H1 (cell line): ENCODE data around the gene DENND1A. TPM values are rescaled to one million over a fixed set of nuclear protein-coding genes. Genes with fewer than 3 reads are reported as not detected.

Source experiments
- ATF3 ChIP-seq: IDR thresholded peaks from 2 replicates; pipeline ENCODE4 v1.6.1; 2011; ENCODE audit warnings: low read depth, mild to moderate bottlenecking, low read length; ENCODE audit not compliant: insufficient read depth
- BACH1 ChIP-seq: IDR thresholded peaks from 2 replicates; pipeline ENCODE4 v1.6.1; 2012; ENCODE audit warnings: low read length, improper control_type of control experiment
- JUND ChIP-seq: IDR thresholded peaks from 2 replicates; pipeline ENCODE4 v1.6.1; 2011; ENCODE audit warnings: mild to moderate bottlenecking, improper control_type of control experiment, low read length
- SIX5 ChIP-seq: IDR thresholded peaks from 2 replicates; pipeline ENCODE4 v1.6.1; 2011; ENCODE audit warnings: mild to moderate bottlenecking, low read depth, low read length
- TCF12 ChIP-seq: IDR thresholded peaks from 2 replicates; pipeline ENCODE4 v1.6.1; 2011; ENCODE audit warnings: low read depth, mild to moderate bottlenecking, low read length
- polyA plus RNA-seq, 7 experiments: library from polyadenylated mRNA; depleted of rRNA in 3 of 7; stranded (reverse) in 5 of 7; unstranded in 2 of 7; fragments of >200 nt in 5 of 7; fragments of 200-250 nt in 2 of 7; gene quantifications; 1 replicate in 5 of 7; 2 replicates in 1 of 7; 4 replicates in 1 of 7; pipeline versions ENCODE4 v1.2.1 to v1.2.3, GENCODE V29; 2011 to 2013; ENCODE audit warnings: missing spikeins in 2 of 7, mixed read lengths in 2 of 7
- total RNA-seq: library from RNA; stranded (reverse); fragmentation: NEBNext Ultra II Directional; extraction: Animal tissue kit (Norgen Biotek cat#: 25700); gene quantifications from 2 replicates; pipeline ENCODE4 v1.2.1, GENCODE V29; 2021

Gene DENND1A
- total and polyA plus RNA-seq, 2 of the 8 experiments (the other 6 are each of a cell fraction or from before 2014, with no cell fraction given), result 24.1 to 26.4 TPM

DNA sequence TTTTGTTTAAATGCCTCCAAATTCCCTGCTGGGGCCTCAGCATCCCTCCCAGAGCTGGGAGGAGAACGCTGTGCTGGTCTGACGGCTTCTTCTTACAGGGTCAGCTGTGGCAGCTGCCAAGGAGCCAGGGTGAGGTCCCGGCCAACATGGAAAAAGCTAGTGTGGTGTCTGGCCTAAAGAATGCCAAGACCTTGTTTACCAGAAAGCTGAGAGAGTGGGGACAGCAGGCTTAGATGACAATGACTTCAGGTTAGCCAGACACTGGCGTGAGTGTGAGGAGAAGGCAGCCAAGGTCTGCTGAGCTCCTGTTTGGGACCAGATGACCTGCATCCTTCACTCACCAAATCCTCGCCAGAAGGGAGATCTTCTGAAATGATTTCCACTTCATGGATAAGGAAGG is 461.4 kb downstream of the DENND1A start (continued):
- no peak for TF ChIP-seq SIX5
- TF ChIP-seq BACH1, result no peak
- no peak for TF ChIP-seq JUND
- TF ChIP-seq ATF3, result no peak
- no peak for TF ChIP-seq TCF12
